ENCODE data around the gene PLBD2. TPM values are rescaled to one million over a fixed set of nuclear protein-coding genes. Genes with fewer than 3 reads are reported as not detected.

PLBD2 gene
- total RNA-seq, 1 experiment from 2014 or later: 30.7 TPM

DNA sequence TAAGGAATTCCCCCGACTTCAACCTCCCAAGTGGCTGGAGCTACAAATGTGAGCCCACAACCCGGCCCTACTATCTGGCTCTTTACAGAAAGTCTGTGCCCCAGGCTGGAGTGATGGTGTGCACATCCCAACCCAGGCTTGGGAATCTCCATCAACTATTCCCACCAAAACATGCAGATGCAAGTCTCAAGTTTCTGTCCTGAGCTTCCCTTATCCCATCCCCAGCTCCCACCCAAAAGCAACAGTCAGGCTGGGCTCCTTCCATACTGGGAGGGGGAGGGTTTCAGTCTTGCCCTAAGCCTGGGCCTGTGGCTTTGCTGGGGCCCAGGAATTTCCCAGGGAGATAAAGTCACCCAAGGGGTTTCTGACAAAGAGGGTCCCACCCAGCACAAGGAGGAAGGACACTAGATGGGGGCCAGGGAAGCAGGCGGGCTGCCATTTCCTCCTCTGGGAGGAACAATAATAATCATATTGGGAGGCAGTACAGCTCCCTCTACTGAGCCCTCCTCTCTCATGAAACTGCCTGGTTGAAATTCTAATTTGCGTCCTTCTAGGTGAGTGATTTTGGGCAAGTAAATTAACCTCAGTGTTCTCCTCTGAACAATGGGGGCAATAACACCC is 31.5 kb upstream of the PLBD2 start:
- no peak for DNase-seq
- H2AFZ ChIP-seq: no peak overlapping the region
- no peaks in the 10 kb centered on the region for H3K27me3 ChIP-seq (ENCODE audit: insufficient read depth, low read depth)
- no peaks in the 10 kb centered on the region for H3K9me3 ChIP-seq (ENCODE audit: insufficient read depth, low read depth)
- POLR2A ChIA-PET (ENCODE audit: unreplicated experiment): no interaction called here
- no peaks in the 10 kb centered on the region for H4K20me1 ChIP-seq (ENCODE audit: insufficient read depth)
- no peaks in the 10 kb centered on the region for H3K79me2 ChIP-seq (ENCODE audit: low read depth)
- H3K4me3 ChIP-seq: no peak overlapping the region
- H3F3A ChIP-seq (ENCODE audit: insufficient read depth, low read depth): peaks cover 19% of the 10 kb centered on the region; the same call in 1 of the 2 replicates
- intact Hi-C loops (cut with micrococcal nuclease; ENCODE audit: unreplicated experiment): no loop called here
- no peaks in the 10 kb centered on the region for H3K9me2 ChIP-seq (ENCODE audit: insufficient read depth)
- no peaks in the 10 kb centered on the region; the same call in 1 of the 2 replicates for H3K36me3 ChIP-seq (ENCODE audit: low read depth)
- no peak for TF ChIP-seq EZH2 (IDR thresholded peaks at IDR 0.05; ENCODE audit: low read depth)
- no peak overlapping the region for H3K27ac ChIP-seq
- CTCF ChIA-PET: interaction anchor here (0.6 kb wide), 1 partner anchor 26 kb away, joined by 6 read pairs; no protein-coding TSS in a partner anchor
- peaks cover 17% of the 10 kb centered on the region for H3K4me1 ChIP-seq (replicated peaks; ENCODE audit: insufficient read depth)
- H3K4me2 ChIP-seq: no peak overlapping the region
- no TSS peak for BruUV-seq (replicated peaks)

DNA sequence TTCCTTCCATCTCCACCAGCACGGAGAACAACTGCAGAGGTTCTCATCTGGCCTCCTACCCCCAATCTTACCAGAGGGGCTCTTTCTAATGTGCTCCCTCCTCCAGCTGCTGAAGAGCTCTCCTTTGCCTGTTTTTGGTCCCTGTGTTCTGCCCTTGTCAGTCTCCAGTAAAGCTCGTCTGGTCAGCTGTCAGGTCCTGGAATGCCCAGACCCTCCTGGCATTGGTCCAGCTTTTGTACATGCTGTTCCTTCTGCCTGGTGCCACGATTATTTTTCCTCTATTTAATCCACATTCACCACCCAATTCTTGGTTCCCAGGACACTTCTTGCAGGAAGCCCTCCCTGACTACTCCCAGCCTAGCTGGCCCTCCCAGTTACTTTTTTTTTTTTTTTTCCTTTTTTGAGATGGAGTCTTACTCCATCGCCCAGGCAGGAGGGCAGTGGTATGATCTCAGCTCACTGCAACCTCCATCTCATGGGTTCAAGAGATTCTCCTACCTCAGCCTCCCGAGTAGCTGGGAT is 30.0 kb upstream of the PLBD2 start:
- Histone ChIP-seq H3K4me1 (replicated peaks; ENCODE audit: insufficient read depth) (peaks cover 1% of the 10 kb centered on the region), H3K27ac (no peak overlapping the region), H3K4me2 (no peak overlapping the region), H2AFZ (no peak overlapping the region), H3K9me3 (ENCODE audit: insufficient read depth, low read depth) (no peaks in the 10 kb centered on the region), H3K79me2 (ENCODE audit: low read depth) (peaks cover 3% of the 10 kb centered on the region; the same call in 1 of the 2 replicates), H3F3A (ENCODE audit: insufficient read depth, low read depth) (peaks cover 11% of the 10 kb centered on the region; the same call in 1 of the 2 replicates), H3K9me2 (ENCODE audit: insufficient read depth) (no peaks in the 10 kb centered on the region), H3K36me3 (ENCODE audit: low read depth) (no peaks in the 10 kb centered on the region; the same call in 1 of the 2 replicates), H4K20me1 (ENCODE audit: insufficient read depth) (no peaks in the 10 kb centered on the region), H3K4me3 (no peak overlapping the region), H3K27me3 (ENCODE audit: insufficient read depth, low read depth) (no peaks in the 10 kb centered on the region)
- POLR2A ChIA-PET (ENCODE audit: unreplicated experiment): no interaction called here
- CTCF ChIA-PET: no interaction called here
- intact Hi-C loops (cut with micrococcal nuclease; ENCODE audit: unreplicated experiment): no loop called here
- no peak for DNase-seq
- no TSS peak for BruUV-seq (replicated peaks)
- TF ChIP-seq, protein P1, sequence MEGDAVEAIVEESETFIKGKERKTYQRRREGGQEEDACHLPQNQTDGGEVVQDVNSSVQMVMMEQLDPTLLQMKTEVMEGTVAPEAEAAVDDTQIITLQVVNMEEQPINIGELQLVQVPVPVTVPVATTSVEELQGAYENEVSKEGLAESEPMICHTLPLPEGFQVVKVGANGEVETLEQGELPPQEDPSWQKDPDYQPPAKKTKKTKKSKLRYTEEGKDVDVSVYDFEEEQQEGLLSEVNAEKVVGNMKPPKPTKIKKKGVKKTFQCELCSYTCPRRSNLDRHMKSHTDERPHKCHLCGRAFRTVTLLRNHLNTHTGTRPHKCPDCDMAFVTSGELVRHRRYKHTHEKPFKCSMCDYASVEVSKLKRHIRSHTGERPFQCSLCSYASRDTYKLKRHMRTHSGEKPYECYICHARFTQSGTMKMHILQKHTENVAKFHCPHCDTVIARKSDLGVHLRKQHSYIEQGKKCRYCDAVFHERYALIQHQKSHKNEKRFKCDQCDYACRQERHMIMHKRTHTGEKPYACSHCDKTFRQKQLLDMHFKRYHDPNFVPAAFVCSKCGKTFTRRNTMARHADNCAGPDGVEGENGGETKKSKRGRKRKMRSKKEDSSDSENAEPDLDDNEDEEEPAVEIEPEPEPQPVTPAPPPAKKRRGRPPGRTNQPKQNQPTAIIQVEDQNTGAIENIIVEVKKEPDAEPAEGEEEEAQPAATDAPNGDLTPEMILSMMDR (conservative IDR thresholded peaks at IDR 0.05): no peak
- TF ChIP-seq EZH2 (IDR thresholded peaks at IDR 0.05; ENCODE audit: low read depth): no peak

DNA sequence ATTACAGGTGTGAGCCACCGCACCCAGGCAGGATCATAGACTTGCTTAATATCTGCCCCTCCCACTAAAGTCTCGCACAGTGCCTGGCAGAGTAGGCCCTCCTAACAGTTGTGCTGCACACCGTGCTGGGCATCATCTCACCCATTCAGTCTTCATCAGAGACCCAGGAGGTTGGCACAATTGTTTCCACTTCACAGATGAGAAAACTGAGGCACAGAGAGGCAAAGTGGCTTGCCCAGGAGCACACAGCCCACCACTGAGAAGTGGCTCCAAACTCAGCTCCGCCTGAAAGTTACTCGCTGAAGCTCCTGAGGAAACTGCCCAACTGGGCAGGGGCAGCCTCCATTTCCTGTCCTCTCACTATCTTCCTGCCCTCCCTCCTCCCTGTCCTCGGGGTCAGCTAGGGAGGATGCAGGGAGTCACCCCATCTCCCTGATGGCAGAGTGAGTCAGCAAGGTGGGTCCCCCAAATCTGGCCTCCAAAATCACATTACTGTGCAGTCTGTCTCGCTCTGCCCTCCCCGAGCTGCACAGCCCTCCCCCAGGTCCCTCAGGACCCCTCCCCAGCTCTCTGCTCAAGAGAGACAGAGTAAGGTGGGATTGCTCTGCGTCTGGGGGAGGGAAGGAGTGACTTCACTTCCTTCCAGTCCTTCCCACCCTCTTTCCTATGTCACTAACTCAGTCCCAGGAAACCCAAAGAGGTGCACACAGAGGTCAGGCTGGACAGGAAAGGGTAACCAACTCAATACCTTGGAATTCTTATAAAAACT is 29.2 kb upstream of the PLBD2 start:
- no peaks in the 10 kb centered on the region; the same call in 1 of the 2 replicates for H3K4me1 ChIP-seq (replicated peaks; ENCODE audit: insufficient read depth)
- no peaks in the 10 kb centered on the region for H3K27me3 ChIP-seq (ENCODE audit: insufficient read depth, low read depth)
- no peak overlapping the region for H3K27ac ChIP-seq
- POLR2A ChIA-PET (ENCODE audit: unreplicated experiment): no interaction called here
- TF ChIP-seq EZH2 (IDR thresholded peaks at IDR 0.05; ENCODE audit: low read depth): no peak
- TF ChIP-seq, protein P1 (conservative IDR thresholded peaks at IDR 0.05): no peak
- DNase-seq: no peak
- peaks cover 7% of the 10 kb centered on the region; the same call in 1 of the 2 replicates for H3K79me2 ChIP-seq (ENCODE audit: low read depth)
- no TSS peak for BruUV-seq (replicated peaks)
- peaks cover 10% of the 10 kb centered on the region; the same call in 1 of the 2 replicates for H3F3A ChIP-seq (ENCODE audit: insufficient read depth, low read depth)
- intact Hi-C loops (cut with micrococcal nuclease; ENCODE audit: unreplicated experiment): no loop called here
- no peaks in the 10 kb centered on the region; the same call in 1 of the 2 replicates for H3K36me3 ChIP-seq (ENCODE audit: low read depth)
- H3K9me2 ChIP-seq (ENCODE audit: insufficient read depth): no peaks in the 10 kb centered on the region
- no peak overlapping the region for H2AFZ ChIP-seq
- CTCF ChIA-PET: no interaction called here
- H4K20me1 ChIP-seq (ENCODE audit: insufficient read depth): no peaks in the 10 kb centered on the region
- no peaks in the 10 kb centered on the region for H3K9me3 ChIP-seq (ENCODE audit: insufficient read depth, low read depth)
- no peak overlapping the region for H3K4me2 ChIP-seq
- H3K4me3 ChIP-seq: no peak overlapping the region

Measured in PC-9 (cell line).